ENCODE results near the gene RILPL1. TPM values are rescaled to one million over a fixed set of nuclear protein-coding genes. Genes with fewer than 3 reads are reported as not detected.
A peak's percentile ranks its signal among the peaks of the same experiment; 100 is the strongest.
"Not testable (repeated sequence)": the region's sequence is repeated elsewhere in the genome, so short reads cannot be mapped to it uniquely, and the experiment has no call there.

RILPL1 gene
- total RNA-seq, 3 donors from 2014 or later = 14.4 to 15.1 (median 14.7) TPM

GRCh38 chr12:123573870-123574269 is 40.4 kb upstream of the RILPL1 start:
- intact Hi-C loops (cut with DNase I; ENCODE audit: low total_unique reads) = no loop called here
- Histone ChIP-seq H3K4me1 (no peaks in the 10 kb centered on the region), H3K36me3 (no peaks in the 10 kb centered on the region), H3K9me3 (no peaks in the 10 kb centered on the region), H3K27me3 (no peaks in the 10 kb centered on the region), H3K4me3 (no peak overlapping the region), H3K27ac (no peak overlapping the region)
- TF ChIP-seq CTCF (IDR thresholded peaks at IDR 0.05) (no peak), POLR2AphosphoS5 (IDR thresholded peaks at IDR 0.05) (no peak), POLR2A (IDR thresholded peaks at IDR 0.05) (no peak)
- DNase-seq (ENCODE audit: low spot score in 2 of 2) = no peak

- no peaks in the 10 kb centered on the region for H3K27me3 ChIP-seq
- H3K4me3 ChIP-seq = no peak overlapping the region
- no peak for DNase-seq (ENCODE audit: low spot score in 2 of 2)
- H3K9me3 ChIP-seq = no peaks in the 10 kb centered on the region
- H3K4me1 ChIP-seq = no peaks in the 10 kb centered on the region
- intact Hi-C loops (cut with DNase I; ENCODE audit: low total_unique reads) = no loop called here
- no peaks in the 10 kb centered on the region for H3K36me3 ChIP-seq
- H3K27ac ChIP-seq = no peak overlapping the region
- TF ChIP-seq CTCF (IDR thresholded peaks at IDR 0.05) = no peak
- TF ChIP-seq POLR2AphosphoS5 (IDR thresholded peaks at IDR 0.05) = no peak
- no peak for TF ChIP-seq POLR2A (IDR thresholded peaks at IDR 0.05)
Measured at GRCh38 chr12:123572391-123572790, 38.9 kb upstream of the RILPL1 start.

DNA sequence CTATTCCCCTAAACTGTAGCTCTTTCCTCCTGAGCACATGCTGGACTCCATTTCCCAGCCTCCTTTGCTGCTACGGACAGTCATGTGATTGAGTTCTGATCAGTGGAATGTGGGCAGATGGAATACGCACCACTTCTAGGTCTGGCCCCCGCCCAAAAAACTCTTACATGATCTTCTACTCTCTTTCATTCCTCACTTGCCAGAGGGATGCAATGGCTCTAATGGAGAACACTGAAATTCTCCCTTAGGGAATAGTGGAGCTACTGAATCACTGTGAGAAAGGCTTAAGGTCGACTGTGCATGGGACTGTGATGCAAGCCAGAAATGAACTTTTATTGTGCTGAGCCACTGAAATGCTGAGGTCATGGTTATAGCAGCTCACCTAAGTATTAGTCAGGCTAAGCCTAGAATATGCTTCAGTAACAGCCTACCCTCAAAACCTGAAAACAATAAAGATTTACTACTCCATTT is 37.9 kb upstream of the RILPL1 start:
- no peak for DNase-seq (ENCODE audit: low spot score in 2 of 2)

GRCh38 chr12:123559468-123559867 is 25.9 kb upstream of the RILPL1 start:
- DNase-seq (ENCODE audit: low spot score in 2 of 2) = no peak
- TF ChIP-seq CTCF (IDR thresholded peaks at IDR 0.05) = no peak
- no peak for TF ChIP-seq POLR2AphosphoS5 (IDR thresholded peaks at IDR 0.05)
- TF ChIP-seq POLR2A (IDR thresholded peaks at IDR 0.05) = no peak
- Histone ChIP-seq H3K27me3 (no peaks in the 10 kb centered on the region), H3K27ac (no peak overlapping the region), H3K4me1 (no peaks in the 10 kb centered on the region), H3K36me3 (no peaks in the 10 kb centered on the region), H3K9me3 (no peaks in the 10 kb centered on the region), H3K4me3 (no peak overlapping the region)
- intact Hi-C loops (cut with DNase I; ENCODE audit: low total_unique reads) = no loop called here

More for the DNA sequence above, 37.9 kb upstream of the RILPL1 start:
- intact Hi-C loops (cut with DNase I; ENCODE audit: low total_unique reads) = no loop called here
- Histone ChIP-seq H3K27ac (peak overlapping the region in 1 of 2 donors; percentile 9), H3K27me3 (no peaks in the 10 kb centered on the region), H3K36me3 (no peaks in the 10 kb centered on the region), H3K4me1 (no peaks in the 10 kb centered on the region), H3K4me3 (no peak overlapping the region), H3K9me3 (no peaks in the 10 kb centered on the region)
- TF ChIP-seq POLR2AphosphoS5 (IDR thresholded peaks at IDR 0.05) (no peak), CTCF (IDR thresholded peaks at IDR 0.05) (no peak), POLR2A (IDR thresholded peaks at IDR 0.05) (no peak)

DNA sequence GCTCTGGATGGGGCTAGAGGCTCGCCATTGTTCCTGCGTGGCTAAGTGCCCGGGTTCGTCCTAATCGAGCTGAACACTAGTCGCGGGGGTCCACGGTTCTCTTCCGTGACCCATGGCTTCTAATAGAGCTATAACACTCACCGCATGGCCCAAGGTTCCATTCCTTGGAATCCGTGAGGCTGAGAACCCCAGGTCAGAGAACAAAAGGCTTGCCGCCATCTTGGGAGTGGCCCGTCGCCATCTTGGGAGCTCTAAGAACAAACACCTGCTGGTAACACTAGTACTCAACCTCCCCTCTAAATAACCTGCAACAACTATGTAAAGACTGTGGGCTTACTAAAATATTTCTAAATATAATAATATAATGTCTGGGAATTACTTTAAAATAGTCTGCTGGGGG is 25.0 kb upstream of the RILPL1 start:
- H3K4me3 ChIP-seq; H3K36me3 ChIP-seq; H3K9me3 ChIP-seq; H3K4me1 ChIP-seq; H3K27ac ChIP-seq; H3K27me3 ChIP-seq; DNase-seq (ENCODE audit: low spot score in 2 of 2); intact Hi-C loops (cut with DNase I; ENCODE audit: low total_unique reads): not testable (repeated sequence)

DNA sequence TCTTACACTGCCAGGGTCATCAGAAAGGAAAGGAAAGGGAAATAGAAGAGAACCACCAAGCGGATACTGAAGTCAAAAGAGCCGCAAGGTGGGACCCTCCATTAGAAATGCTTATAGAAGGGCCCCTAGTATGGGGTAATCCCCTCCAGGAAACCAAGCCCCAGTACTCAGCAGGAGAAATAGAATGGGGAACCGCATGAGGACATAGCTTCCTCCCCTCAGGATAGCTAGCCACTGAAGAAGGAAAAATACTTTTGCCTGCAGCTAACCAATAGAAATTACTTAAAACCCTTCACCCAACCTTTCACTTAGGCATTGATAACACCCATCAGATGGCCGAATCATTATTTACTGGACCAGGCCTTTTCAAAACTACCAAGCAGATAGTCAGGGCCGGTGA is 21.3 kb upstream of the RILPL1 start:
- intact Hi-C loops (cut with DNase I; ENCODE audit: low total_unique reads); H3K27me3 ChIP-seq; H3K27ac ChIP-seq: not testable (repeated sequence)

GRCh38 chr12:123554136-123554535 is 20.6 kb upstream of the RILPL1 start:
- DNase-seq (ENCODE audit: low spot score in 2 of 2); intact Hi-C loops (cut with DNase I; ENCODE audit: low total_unique reads); H3K36me3 ChIP-seq; H3K4me3 ChIP-seq; H3K9me3 ChIP-seq; H3K27me3 ChIP-seq; H3K27ac ChIP-seq; H3K4me1 ChIP-seq: not testable (repeated sequence)

More for the DNA sequence above, 21.3 kb upstream of the RILPL1 start:
- not testable (repeated sequence) for DNase-seq (ENCODE audit: low spot score in 2 of 2); H3K36me3 ChIP-seq; H3K9me3 ChIP-seq; H3K4me3 ChIP-seq; H3K4me1 ChIP-seq
